Measurements from ENCODE around the gene TNFSF12.

GRCh38 chr17:7558544-7559319, 9.9 kb downstream of the TNFSF12 start, which contains the start of gene TNFSF13:
- TF ChIP-seq CTCF (conservative IDR thresholded peaks at IDR 0.05; ENCODE audit: low read depth, low read length) (no peak), EZH2phosphoT487 (IDR thresholded peaks at IDR 0.05; ENCODE audit: borderline replicate concordance, low read length) (no peak)

All from PC-3 (cell line).